Tibial nerve (tissue), 4 donors: ENCODE results near the gene ISY1. TPM values are rescaled to one million over a fixed set of nuclear protein-coding genes. Genes with fewer than 3 reads are reported as not detected.

Experiments
- DNase-seq, 2 donors: peaks; one replicate each; pipeline ENCODE4 v3.0.0-alpha.2; 2019; ENCODE audit warnings: low spot score in 2 of 2
- H3K27ac ChIP-seq, 4 donors: fragments of 200-600 bp; sonication (generic) in 3 of 4; one replicate each; pipeline ENCODE4 v1.5.1; 2017 to 2019; ENCODE audit warnings: mild to moderate bottlenecking in 1 of 4
- H3K27me3 ChIP-seq, 2 donors: fragments of 200-600 bp; sonication (generic) in 1 of 2; one replicate each; pipeline versions ENCODE4 v1.5.1 to v1.6.0; 2017 to 2019
- H3K36me3 ChIP-seq, 3 donors: fragments of 200-600 bp; sonication (generic); one replicate each; pipeline ENCODE4 v1.5.1; 2018 to 2019
- H3K4me1 ChIP-seq, 4 donors: fragments of 200-600 bp; sonication (generic) in 3 of 4; one replicate each; pipeline ENCODE4 v1.5.1; 2017 to 2019
- H3K4me3 ChIP-seq, 4 donors: fragments of 200-600 bp; sonication (generic) in 3 of 4; one replicate each; pipeline ENCODE4 v1.5.1; 2017 to 2019; ENCODE audit warnings: mild to moderate bottlenecking in 1 of 4, moderate library complexity in 1 of 4
- H3K9me3 ChIP-seq, 4 donors: fragments of 200-600 bp; sonication (generic) in 3 of 4; one replicate each; pipeline ENCODE4 v1.5.1; 2017 to 2019
- CTCF ChIP-seq, 5 experiments: fragments of 200-600 bp in 3 of 5; fragments of 450-650 bp in 2 of 5; sonication (generic) in 3 of 5; IDR thresholded peaks; one replicate each; pipeline ENCODE4 v1.5.1; 2016 to 2019; ENCODE audit warnings: antibody characterized with exemption in 5 of 5, mild to moderate bottlenecking in 3 of 5, moderate library complexity in 2 of 5
- EP300 ChIP-seq, 2 donors: sonication (generic); formaldehyde crosslinking; IDR thresholded peaks; one replicate each; pipeline ENCODE4 v1.6.1; 2017; ENCODE audit warnings: antibody characterized with exemption in 2 of 2, mild to moderate bottlenecking in 1 of 2
- POLR2A ChIP-seq, 2 donors: fragments of 450-650 bp; IDR thresholded peaks; one replicate each; pipeline ENCODE4 v1.6.1; 2017; ENCODE audit warnings: antibody characterized with exemption in 2 of 2, mild to moderate bottlenecking in 2 of 2, moderate library complexity in 2 of 2
- WGBS, 2 donors: methylation state at CpG; one replicate each; pipeline ENCODE4 v1.1.5; 2018; 5-methylcytosine and 5-hydroxymethylcytosine counted together
- total RNA-seq, 4 donors: library from RNA; depleted of rRNA; stranded (reverse); fragments of >200 nt; gene quantifications; one replicate each; pipeline ENCODE4 v1.1.0, GENCODE V29; 2016

Gene ISY1
- total RNA-seq, 4 donors from 2014 or later, result 9.8 to 20.9 (median 16.0) TPM

- no peaks in the 10 kb centered on the region for H3K9me3 ChIP-seq
- H3K27me3 ChIP-seq, result no peaks in the 10 kb centered on the region
- 49 to 52% methylated on average over 6 to 8 of the region's 8 CpGs for WGBS, 2 donors
- peak overlapping the region; percentile 67 to 87 (median 78) for H3K27ac ChIP-seq
- TF ChIP-seq POLR2A (IDR thresholded peaks at IDR 0.05), result no peak
- peaks cover 0 to 11% (median 0%) of the 10 kb centered on the region in 3 donors for H3K36me3 ChIP-seq
- H3K4me3 ChIP-seq, result no peak overlapping the region
- H3K4me1 ChIP-seq, result peaks cover 0 to 12% (median 0%) of the 10 kb centered on the region in 4 donors
- peak in 1 of 2 donors; percentile 18 for DNase-seq
Measured at GRCh38 chr3:129087138-129087702, 73.6 kb downstream of the ISY1 start.

- no peak overlapping the region for H3K4me3 ChIP-seq
- no peaks in the 10 kb centered on the region for H3K36me3 ChIP-seq
- no peak for DNase-seq
- TF ChIP-seq EP300 (IDR thresholded peaks at IDR 0.05), result no peak
- no peak for TF ChIP-seq POLR2A (IDR thresholded peaks at IDR 0.05)
- TF ChIP-seq CTCF (IDR thresholded peaks at IDR 0.05), result no peak
- H3K4me1 ChIP-seq, result peaks cover 0 to 12% (median 0%) of the 10 kb centered on the region in 4 donors
- H3K9me3 ChIP-seq, result no peaks in the 10 kb centered on the region
- H3K27me3 ChIP-seq, result no peaks in the 10 kb centered on the region
- H3K27ac ChIP-seq, result no peak overlapping the region
- WGBS, 2 donors, result 88 to 97% methylated on average over 4 of the region's 4 CpGs
Measured at GRCh38 chr3:129085818-129086217, 75.0 kb downstream of the ISY1 start.

- H3K4me1 ChIP-seq, result peaks cover 0 to 12% (median 0%) of the 10 kb centered on the region in 4 donors
- H3K27ac ChIP-seq, result no peak overlapping the region
- no peak for TF ChIP-seq EP300 (IDR thresholded peaks at IDR 0.05)
- TF ChIP-seq CTCF (IDR thresholded peaks at IDR 0.05), result no peak
- no peaks in the 10 kb centered on the region for H3K36me3 ChIP-seq
- 86 to 91% methylated on average over 11 to 12 of the region's 12 CpGs for WGBS, 2 donors
- DNase-seq, result no peak
- H3K9me3 ChIP-seq, result no peaks in the 10 kb centered on the region
- H3K27me3 ChIP-seq, result no peaks in the 10 kb centered on the region
- H3K4me3 ChIP-seq, result no peak overlapping the region
Measured at GRCh38 chr3:129085165-129085715, 75.6 kb downstream of the ISY1 start.

GRCh38 chr3:129084501-129084900 is 76.4 kb downstream of the ISY1 start:
- Histone ChIP-seq H3K27me3 (no peaks in the 10 kb centered on the region), H3K27ac (no peak overlapping the region), H3K36me3 (no peaks in the 10 kb centered on the region), H3K4me1 (peaks cover 0 to 12% (median 0%) of the 10 kb centered on the region in 4 donors), H3K9me3 (no peaks in the 10 kb centered on the region), H3K4me3 (no peak overlapping the region)
- 85 to 93% methylated on average over 6 of the region's 6 CpGs for WGBS, 2 donors
- no peak for DNase-seq
- TF ChIP-seq POLR2A (IDR thresholded peaks at IDR 0.05) (no peak), CTCF (IDR thresholded peaks at IDR 0.05) (no peak), EP300 (IDR thresholded peaks at IDR 0.05) (no peak)

GRCh38 chr3:129082026-129082425 is 78.8 kb downstream of the ISY1 start:
- Histone ChIP-seq H3K27me3 (no peaks in the 10 kb centered on the region), H3K4me3 (no peak overlapping the region), H3K9me3 (no peaks in the 10 kb centered on the region), H3K4me1 (peaks cover 0 to 8% (median 0%) of the 10 kb centered on the region in 4 donors), H3K27ac (no peak overlapping the region), H3K36me3 (no peaks in the 10 kb centered on the region)
- 79 to 81% methylated on average over 9 of the region's 9 CpGs for WGBS, 2 donors
- no peak for DNase-seq
- TF ChIP-seq CTCF (IDR thresholded peaks at IDR 0.05) (no peak), EP300 (IDR thresholded peaks at IDR 0.05) (no peak), POLR2A (IDR thresholded peaks at IDR 0.05) (no peak)
